Endothelial cell of umbilical vein (primary cell): ENCODE results near the gene RANBP3. TPM values are rescaled to one million over a fixed set of nuclear protein-coding genes. Genes with fewer than 3 reads are reported as not detected.

Experiments used
- BruUV-seq: library from RNA; stranded (reverse); fragments of 400-500 nt; replicated peaks from 2 replicates; lab custom pipeline; 2021; lab: Mats Ljungman, UMichigan
- CTCF ChIA-PET: fragments of 300-600, 350-600 bp; sonication (Branson Sonifier 250); formaldehyde crosslinking; loops from one replicate; lab custom pipeline; 2021; ENCODE audit warnings: antibody characterized with exemption, inconsistent platforms; lab: Charles Lee
- POLR2A ChIA-PET: fragments of 300-600, 350-600 bp; sonication (Branson Sonifier 250); formaldehyde crosslinking; loops from one replicate; lab custom pipeline; 2021; ENCODE audit warnings: antibody characterized with exemption, inconsistent platforms; lab: Charles Lee
- DNase-seq: peaks from one replicate; pipeline ENCODE4 v3.0.0-alpha.2; 2011; ENCODE audit warnings: low read depth, low spot score
- FAIRE-seq: peaks from 2 replicates; lab custom pipeline; 2011; peaks lifted over from hg19 to GRCh38; lab: Jason Lieb, UNC
- H2AFZ ChIP-seq: 2 replicates; pipeline ENCODE4 v1.6.0; 2012; ENCODE audit warnings: low read depth, low read length, control low read depth, inconsistent platforms
- H3K27ac ChIP-seq: 2 replicates; pipeline ENCODE4 v1.5.1; 2011; ENCODE audit warnings: low read depth, mild to moderate bottlenecking, control low read depth, low read length, moderate library complexity; ENCODE audit not compliant: insufficient read depth
- H3K27me3 ChIP-seq, 2 experiments: 2 replicates each; pipeline versions ENCODE4 v1.6.0 to v1.6.1; 2011; ENCODE audit warnings: low read length in 2 of 2, mixed read lengths in 1 of 2; ENCODE audit not compliant: control insufficient read depth in 2 of 2, insufficient read depth in 2 of 2
- H3K36me3 ChIP-seq, 2 experiments: 2 replicates in 1 of 2; 3 replicates in 1 of 2; pipeline ENCODE4 v1.5.1; 2011; ENCODE audit warnings: low read length in 2 of 2, mild to moderate bottlenecking in 1 of 2, moderate library complexity in 1 of 2; ENCODE audit not compliant: control insufficient read depth in 2 of 2, insufficient read depth in 2 of 2; ENCODE audit errors: extremely low read depth in 1 of 2
- H3K4me1 ChIP-seq: 3 replicates; pipeline ENCODE4 v1.5.1; 2011; ENCODE audit warnings: mild to moderate bottlenecking, low read length; ENCODE audit not compliant: control insufficient read depth, insufficient read depth; ENCODE audit errors: extremely low read depth
- H3K4me2 ChIP-seq: 2 replicates; pipeline ENCODE4 v1.6.1; 2011; ENCODE audit warnings: low read length, control low read depth, mixed read lengths; ENCODE audit not compliant: insufficient read depth
- H3K4me3 ChIP-seq, 3 experiments: fragments of 200-600 bp in 1 of 3; sonication (generic), shearing (Covaris generic) in 1 of 3; replicated peaks in 1 of 3; 2 replicates each; pipeline ENCODE4 v1.5.1; 2011 to 2016; ENCODE audit warnings: control low read depth in 3 of 3, low read length in 3 of 3, mild to moderate bottlenecking in 2 of 3, inconsistent platforms in 1 of 3, low read depth in 1 of 3, moderate library complexity in 1 of 3; ENCODE audit not compliant: insufficient read depth in 1 of 3
- H3K79me2 ChIP-seq: 2 replicates; pipeline ENCODE4 v1.6.0; 2012; ENCODE audit warnings: low read length, inconsistent platforms; ENCODE audit not compliant: control insufficient read depth, insufficient read depth
- H3K9ac ChIP-seq: replicated peaks from 2 replicates; pipeline ENCODE3; 2011; ENCODE audit warnings: low read length, control low read depth; ENCODE audit not compliant: insufficient read depth; ENCODE audit errors: extremely low read depth
- H3K9me1 ChIP-seq: replicated peaks from 3 replicates; pipeline ENCODE4 v1.6.0; 2011; ENCODE audit warnings: mild to moderate bottlenecking, low read length; ENCODE audit not compliant: control insufficient read depth, insufficient read depth; ENCODE audit errors: extremely low read depth
- H3K9me3 ChIP-seq: replicated peaks from 2 replicates; pipeline ENCODE4 v1.5.1; 2012; ENCODE audit warnings: low read length, inconsistent platforms; ENCODE audit not compliant: control insufficient read depth, insufficient read depth
- H4K20me1 ChIP-seq: replicated peaks from 2 replicates; pipeline ENCODE3; 2011; ENCODE audit warnings: mild to moderate bottlenecking, low read length; ENCODE audit not compliant: control insufficient read depth, insufficient read depth; ENCODE audit errors: extremely low read depth
- FOS ChIP-seq: IDR thresholded peaks from 2 replicates; pipeline ENCODE4 v1.6.1; 2011; ENCODE audit warnings: mild to moderate bottlenecking, low read length, moderate library complexity, borderline replicate concordance; ENCODE audit not compliant: insufficient read depth
- GATA2 ChIP-seq: IDR thresholded peaks from 2 replicates; pipeline ENCODE4 v1.7.0; 2011; ENCODE audit warnings: low read depth, mild to moderate bottlenecking, moderate library complexity, mixed read lengths, low read length; ENCODE audit not compliant: insufficient read length, insufficient read depth
- JUN ChIP-seq: IDR thresholded peaks from 2 replicates; pipeline ENCODE4 v1.6.1; 2011; ENCODE audit warnings: borderline replicate concordance, low read depth; ENCODE audit not compliant: insufficient read length, insufficient read depth
- MYC ChIP-seq: IDR thresholded peaks from one replicate; pipeline ENCODE4 v1.6.1; 2011; ENCODE audit warnings: mild to moderate bottlenecking, low read depth, low read length
- POLR2A ChIP-seq: IDR thresholded peaks from 2 replicates; pipeline ENCODE4 v1.6.1; 2012; ENCODE audit warnings: low read depth, mild to moderate bottlenecking, control low read depth, low read length
- POLR2AphosphoS5 ChIP-seq: IDR thresholded peaks from 2 replicates; pipeline ENCODE4 v1.6.1; 2012; ENCODE audit warnings: low read depth, mild to moderate bottlenecking, control low read depth, low read length, moderate library complexity; ENCODE audit not compliant: insufficient read depth
- dilution Hi-C: fragments of 300-500 bp; cut with MboI; formaldehyde crosslinking; loops from one replicate; pipeline ENCODE4 v1.15.0; 2019; ENCODE audit warnings: low sequenced_read_pairs; ENCODE audit not compliant: extremely low pct_ligation_motif_present
- intact Hi-C: fragments of 100-400 bp; cut with micrococcal nuclease; formaldehyde crosslinking; loops from one replicate; pipeline ENCODE4 v1.10.0; 2022
- polyA plus RNA-seq, 4 experiments: library from polyadenylated mRNA; depleted of rRNA in 3 of 4; stranded (reverse) in 3 of 4; unstranded in 1 of 4; fragments of >200 nt; gene quantifications; 2 replicates each; pipeline versions ENCODE4 v1.2.1 to v1.2.3, GENCODE V29; 2011 to 2012; ENCODE audit warnings: missing spikeins in 1 of 4
- total RNA-seq: library from RNA; stranded (reverse); gene quantifications from 2 replicates; pipeline ENCODE4 v1.2.3, GENCODE V29; 2021
- TF ChIP-seq, protein P1 (sequence below): IDR thresholded peaks from 2 replicates; pipeline ENCODE4 v1.6.1; 2011; ENCODE audit not compliant: insufficient read depth, insufficient read length
- TF ChIP-seq, protein P2 (sequence below), 2 donors: IDR thresholded peaks; 1 replicate in 1 of 2; 2 replicates in 1 of 2; pipeline ENCODE4 v1.5.1; 2011; ENCODE audit warnings: low read length in 2 of 2, mild to moderate bottlenecking in 2 of 2, moderate library complexity in 2 of 2, control low read depth in 1 of 2, inconsistent platforms in 1 of 2, low read depth in 1 of 2; ENCODE audit not compliant: insufficient read depth in 1 of 2; ENCODE audit errors: extremely low read depth in 1 of 2

Gene RANBP3
- total and polyA plus RNA-seq, 2 donors (not counting 3 experiments of a cell fraction or from before 2014, with no cell fraction given) = 72.3 to 85.3 TPM

DNA sequence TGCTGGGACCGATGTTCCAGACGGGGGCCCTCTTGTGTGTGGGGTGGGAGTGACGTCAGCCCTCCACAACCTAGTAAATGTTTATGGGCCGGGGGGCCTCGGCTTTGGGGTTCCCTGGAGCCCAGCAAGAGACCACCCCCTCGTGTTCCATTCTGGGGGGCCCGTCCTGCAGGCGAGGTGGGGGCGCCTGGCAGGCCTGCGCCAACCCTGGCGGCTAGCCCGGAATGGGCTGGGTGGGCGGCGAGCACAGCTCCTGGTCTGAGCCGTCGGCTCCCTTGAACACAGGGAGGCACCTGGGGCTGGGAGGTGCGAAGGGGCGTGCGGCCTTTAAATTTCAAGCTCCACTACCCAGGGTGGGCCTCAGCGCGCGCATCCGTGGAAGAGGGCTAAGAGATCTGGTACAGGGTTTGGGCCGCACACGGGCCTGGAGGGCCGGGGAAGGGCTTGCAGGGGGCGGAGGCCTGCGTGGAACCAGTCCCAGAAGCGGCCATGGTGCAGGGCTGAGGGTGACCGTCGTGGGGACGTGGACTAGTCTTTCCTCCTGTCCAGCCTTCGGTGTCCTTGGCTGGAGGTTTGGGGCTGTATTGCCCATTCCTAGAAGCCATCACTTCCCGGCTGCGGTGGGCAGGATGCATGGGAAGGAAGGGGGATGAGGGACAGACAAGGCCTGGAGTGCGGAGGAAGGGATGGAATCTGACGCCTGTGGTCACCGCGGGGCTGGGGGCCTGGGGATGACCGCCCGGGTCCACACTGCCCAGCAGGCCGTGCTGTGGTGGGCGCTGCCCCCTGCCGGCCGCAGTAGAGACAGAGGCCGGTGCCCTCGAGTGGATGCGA lies 85.8 kb downstream of the RANBP3 start:
- peak; percentile 33 for DNase-seq
- FAIRE-seq = no peak
- Histone ChIP-seq H3K4me2 (no peak overlapping the region), H3K4me3 (no peak overlapping the region), H4K20me1 (no peaks in the 10 kb centered on the region), H3K9ac (no peak overlapping the region), H3K9me3 (no peaks in the 10 kb centered on the region), H2AFZ (no peak overlapping the region), H3K27ac (no peak overlapping the region), H3K79me2 (no peaks in the 10 kb centered on the region), H3K36me3 (peaks cover 0 to 12% of the 10 kb centered on the region in 2 experiments), H3K4me1 (peaks cover 19% of the 10 kb centered on the region), H3K27me3 (no peaks in the 10 kb centered on the region), H3K9me1 (no peaks in the 10 kb centered on the region)
- intact Hi-C loops (loop anchor here (1.0 kb wide), 1 partner anchor 88 kb away; no protein-coding TSS in a partner anchor), dilution Hi-C loops (no loop called here)
- BruUV-seq = no TSS peak
- no peak for TF ChIP-seq MYC
- TF ChIP-seq JUN = no peak
- peak; percentile 43 for TF ChIP-seq POLR2AphosphoS5
- TF ChIP-seq, protein P1, sequence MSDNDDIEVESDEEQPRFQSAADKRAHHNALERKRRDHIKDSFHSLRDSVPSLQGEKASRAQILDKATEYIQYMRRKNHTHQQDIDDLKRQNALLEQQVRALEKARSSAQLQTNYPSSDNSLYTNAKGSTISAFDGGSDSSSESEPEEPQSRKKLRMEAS = no peak
- peak; percentile 35 for TF ChIP-seq POLR2A
- TF ChIP-seq, protein P2, sequence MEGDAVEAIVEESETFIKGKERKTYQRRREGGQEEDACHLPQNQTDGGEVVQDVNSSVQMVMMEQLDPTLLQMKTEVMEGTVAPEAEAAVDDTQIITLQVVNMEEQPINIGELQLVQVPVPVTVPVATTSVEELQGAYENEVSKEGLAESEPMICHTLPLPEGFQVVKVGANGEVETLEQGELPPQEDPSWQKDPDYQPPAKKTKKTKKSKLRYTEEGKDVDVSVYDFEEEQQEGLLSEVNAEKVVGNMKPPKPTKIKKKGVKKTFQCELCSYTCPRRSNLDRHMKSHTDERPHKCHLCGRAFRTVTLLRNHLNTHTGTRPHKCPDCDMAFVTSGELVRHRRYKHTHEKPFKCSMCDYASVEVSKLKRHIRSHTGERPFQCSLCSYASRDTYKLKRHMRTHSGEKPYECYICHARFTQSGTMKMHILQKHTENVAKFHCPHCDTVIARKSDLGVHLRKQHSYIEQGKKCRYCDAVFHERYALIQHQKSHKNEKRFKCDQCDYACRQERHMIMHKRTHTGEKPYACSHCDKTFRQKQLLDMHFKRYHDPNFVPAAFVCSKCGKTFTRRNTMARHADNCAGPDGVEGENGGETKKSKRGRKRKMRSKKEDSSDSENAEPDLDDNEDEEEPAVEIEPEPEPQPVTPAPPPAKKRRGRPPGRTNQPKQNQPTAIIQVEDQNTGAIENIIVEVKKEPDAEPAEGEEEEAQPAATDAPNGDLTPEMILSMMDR (IDR thresholded peaks at IDR 0.05; ENCODE audit: extremely low read depth in 1 of 2, insufficient read depth in 1 of 2, low read depth in 1 of 2, low read length in 2 of 2) = peak; percentile 80 to 92
- no peak for TF ChIP-seq FOS
- no peak for TF ChIP-seq GATA2
- POLR2A ChIA-PET = no interaction called here
- CTCF ChIA-PET = interaction anchor here (0.7 to 5.0 kb wide), 5 partner anchors 40 to 130 kb away, joined by 3 to 76 read pairs (median 5); partner anchors contain the start of gene NRTN
